Aortic smooth muscle cell (primary cell): Measurements from ENCODE around the gene SGO1. TPM values are rescaled to one million over a fixed set of nuclear protein-coding genes. Genes with fewer than 3 reads are reported as not detected.

ENCODE experiments used
- total RNA-seq: library from RNA; depleted of rRNA; stranded (reverse); fragments of >200 nt; gene quantifications from 2 replicates; pipeline ENCODE4 v1.2.3, GENCODE V29; 2014

Gene SGO1
- 3.5 and 4.6 TPM in 2 replicates for total RNA-seq

GRCh38 chr3:20185679-20186599 lies at the start of gene SGO1:
SGO1 (minus strand) TSS chr3:20186206; CDS start chr3:20184027, 2,179 bp downstream.

Other genes starting within 250 kb of the SGO1 start
- 65.3 and 77.2 TPM in 2 replicates for gene RAB5A, start 239.1 kb downstream of the SGO1 start, total RNA-seq
- gene PP2D1, start 173.9 kb downstream of the SGO1 start, total RNA-seq = not detected in 2 replicates
- 15.2 and 16.2 TPM in 2 replicates for gene KAT2B, start 145.8 kb downstream of the SGO1 start, total RNA-seq